HL-60 (cell line): Measurements from ENCODE around the gene LRRC8E.

Source experiments
- CTCF ChIP-seq: IDR thresholded peaks from one replicate; pipeline ENCODE4 v1.5.1; 2011; ENCODE audit warnings: low read length, control low read depth, inconsistent platforms; ENCODE audit not compliant: insufficient read depth
- POLR2AphosphoS5 ChIP-seq: IDR thresholded peaks from 2 replicates; pipeline ENCODE4 v1.6.1; 2012; ENCODE audit warnings: low read depth

GRCh38 chr19:7899751-7900378 lies 11.6 kb downstream of the LRRC8E start:
- TF ChIP-seq CTCF (no peak), POLR2AphosphoS5 (no peak)
